Vagina (tissue), 2 donors: Measurements from ENCODE around the gene NPIPB6.

Experiments
- CTCF ChIP-seq, 3 experiments: fragments of 450-650 bp in 2 of 3; fragments of 200-600 bp in 1 of 3; sonication (generic) in 1 of 3; IDR thresholded peaks; one replicate each; pipeline ENCODE4 v1.5.1; 2017 to 2019; ENCODE audit warnings: antibody characterized with exemption in 3 of 3, mild to moderate bottlenecking in 2 of 3, moderate library complexity in 2 of 3
- POLR2A ChIP-seq, 2 donors: fragments of 450-650 bp; IDR thresholded peaks; one replicate each; pipeline ENCODE4 v1.6.1; 2017; ENCODE audit warnings: antibody characterized with exemption in 2 of 2, mild to moderate bottlenecking in 2 of 2, moderate library complexity in 2 of 2
- POLR2AphosphoS5 ChIP-seq, 2 donors: sonication (generic); formaldehyde crosslinking; IDR thresholded peaks; one replicate each; pipeline ENCODE4 v1.9.0; 2017; ENCODE audit warnings: antibody characterized with exemption in 2 of 2, mild to moderate bottlenecking in 2 of 2, low read depth in 1 of 2; ENCODE audit not compliant: insufficient read depth in 1 of 2

GRCh38 chr16:28309811-28310311, 53.4 kb downstream of the NPIPB6 start:
- TF ChIP-seq POLR2AphosphoS5 (IDR thresholded peaks at IDR 0.05; ENCODE audit: insufficient read depth in 1 of 2, low read depth in 1 of 2) (no peak), CTCF (IDR thresholded peaks at IDR 0.05) (no peak), POLR2A (IDR thresholded peaks at IDR 0.05) (no peak)
